GM12891 (cell line): ENCODE measurements around the gene ATG16L2.
A peak's percentile ranks its signal among the peaks of the same experiment; 100 is the strongest.

Source experiments
- DNase-seq: peaks from one replicate; pipeline ENCODE4 v3.0.0; 2011; ENCODE audit warnings: low spot score; ENCODE audit not compliant: insufficient read length
- FAIRE-seq: peaks from 2 replicates; lab custom pipeline; 2011; peaks lifted over from hg19 to GRCh38; lab: Jason Lieb, UNC
- PAX5 ChIP-seq: IDR thresholded peaks from 2 replicates; pipeline ENCODE4 v1.6.1; 2011; ENCODE audit warnings: low read length, moderate library complexity, mild to moderate bottlenecking; ENCODE audit not compliant: insufficient read depth, severe bottlenecking
- POLR2A ChIP-seq: IDR thresholded peaks from 2 replicates; pipeline ENCODE4 v1.6.1; 2011; ENCODE audit warnings: low read depth, low read length, control low read depth
- POLR2AphosphoS5 ChIP-seq: IDR thresholded peaks from 2 replicates; pipeline ENCODE4 v1.6.1; 2011; ENCODE audit warnings: low read depth, low read length, control low read depth
- POU2F2 ChIP-seq: IDR thresholded peaks from 2 replicates; pipeline ENCODE4 v1.6.1; 2011; ENCODE audit warnings: low read depth, mild to moderate bottlenecking, control low read depth, low read length, moderate library complexity
- SPI1 ChIP-seq: IDR thresholded peaks from 2 replicates; pipeline ENCODE4 v1.6.1; 2011; ENCODE audit warnings: low read depth, low read length, control low read depth
- TAF1 ChIP-seq: IDR thresholded peaks from 2 replicates; pipeline ENCODE4 v1.6.1; 2011; ENCODE audit warnings: low read depth, low read length, control low read depth

Gene ATG16L2

DNA sequence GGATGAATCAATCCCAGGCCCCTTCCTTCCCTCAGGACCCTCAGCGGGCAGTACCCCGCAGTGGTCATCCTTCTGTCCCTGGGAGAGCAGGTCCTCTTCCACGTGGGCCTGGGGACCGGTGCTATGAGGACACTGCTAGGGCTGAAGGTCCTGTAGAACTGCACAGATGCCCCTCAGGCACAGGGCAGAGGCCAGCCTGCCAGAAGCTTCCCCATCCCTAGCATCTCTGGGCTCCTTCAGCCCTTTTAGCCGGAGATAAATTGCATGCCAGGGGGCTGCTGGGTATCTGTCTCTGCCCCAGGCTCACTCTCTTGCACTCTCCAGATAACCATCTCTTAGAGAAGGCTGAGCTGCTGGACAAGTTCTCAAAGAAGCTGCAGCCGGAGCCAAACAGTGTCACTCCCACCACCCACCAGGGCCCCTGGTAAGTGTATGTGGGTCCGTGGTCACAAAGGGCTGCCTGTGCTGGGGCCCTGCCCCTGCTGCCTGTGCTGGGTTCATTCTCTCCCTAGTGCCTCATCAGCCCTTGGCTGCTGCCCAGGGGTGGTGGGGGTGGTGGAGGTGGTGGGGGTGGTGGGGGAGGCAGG, 2.3 kb downstream of the ATG16L2 start:
- no peak for FAIRE-seq
- no peak for DNase-seq
- TF ChIP-seq TAF1 (no peak), POLR2AphosphoS5 (no peak), POU2F2 (no peak), PAX5 (no peak), SPI1 (no peak)

DNA sequence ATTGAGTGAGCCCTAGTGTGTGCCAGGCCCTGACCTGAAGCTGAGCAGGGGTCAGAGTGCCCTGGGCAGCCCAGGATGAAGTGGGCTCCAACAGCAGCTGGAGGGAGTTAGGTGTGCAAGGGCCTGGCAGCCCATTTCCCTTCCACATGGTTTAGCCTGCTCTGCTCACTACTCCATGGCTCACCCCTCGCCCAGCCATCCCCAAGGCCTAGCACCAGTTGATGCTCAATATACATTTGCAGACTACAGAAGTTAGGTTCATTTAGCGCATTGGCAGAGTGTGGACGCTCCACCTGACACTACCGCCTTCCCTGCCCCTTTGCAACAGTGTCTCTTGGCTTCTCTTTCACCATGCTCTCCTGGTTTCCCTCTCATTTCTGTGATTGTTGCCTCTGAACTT, 3.8 kb downstream of the ATG16L2 start:
- no peak for DNase-seq
- no peak for FAIRE-seq
- TF ChIP-seq POLR2AphosphoS5, result no peak
- no peak for TF ChIP-seq POU2F2
- TF ChIP-seq TAF1, result no peak
- no peak for TF ChIP-seq SPI1
- no peak for TF ChIP-seq PAX5

DNA sequence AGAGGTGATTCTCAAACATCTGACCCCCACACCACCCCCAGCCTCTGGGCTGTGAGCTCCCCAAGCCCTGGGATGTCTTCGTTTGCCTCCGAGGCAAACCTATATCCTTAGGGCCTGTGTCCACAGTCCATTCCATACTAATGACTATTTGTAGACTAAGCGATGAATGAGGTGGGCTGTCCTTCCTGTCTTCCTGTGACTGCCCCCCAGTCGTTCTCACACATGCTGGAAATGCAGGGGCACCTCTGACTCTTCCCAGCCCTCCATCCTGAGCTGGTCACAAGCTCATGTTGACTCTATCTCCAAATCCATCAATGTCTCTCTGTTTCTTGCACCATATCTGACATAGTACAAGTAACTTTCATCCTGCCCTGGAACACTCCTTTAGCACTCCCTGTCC, 4.8 kb downstream of the ATG16L2 start:
- no peak for FAIRE-seq
- no peak for TF ChIP-seq TAF1
- TF ChIP-seq POLR2AphosphoS5, result no peak
- no peak for TF ChIP-seq PAX5
- TF ChIP-seq SPI1, result no peak
- TF ChIP-seq POU2F2, result no peak
- TF ChIP-seq POLR2A, result no peak

GRCh38 chr11:72820439-72821139, 6.4 kb downstream of the ATG16L2 start:
- TF ChIP-seq PAX5 (no peak), POLR2AphosphoS5 (peak; percentile 18; the same call in 1 of the 2 replicates)
- DNase-seq (no peak), FAIRE-seq (no peak)

More for the DNA sequence above, 4.8 kb downstream of the ATG16L2 start:
- no peak for DNase-seq

DNA sequence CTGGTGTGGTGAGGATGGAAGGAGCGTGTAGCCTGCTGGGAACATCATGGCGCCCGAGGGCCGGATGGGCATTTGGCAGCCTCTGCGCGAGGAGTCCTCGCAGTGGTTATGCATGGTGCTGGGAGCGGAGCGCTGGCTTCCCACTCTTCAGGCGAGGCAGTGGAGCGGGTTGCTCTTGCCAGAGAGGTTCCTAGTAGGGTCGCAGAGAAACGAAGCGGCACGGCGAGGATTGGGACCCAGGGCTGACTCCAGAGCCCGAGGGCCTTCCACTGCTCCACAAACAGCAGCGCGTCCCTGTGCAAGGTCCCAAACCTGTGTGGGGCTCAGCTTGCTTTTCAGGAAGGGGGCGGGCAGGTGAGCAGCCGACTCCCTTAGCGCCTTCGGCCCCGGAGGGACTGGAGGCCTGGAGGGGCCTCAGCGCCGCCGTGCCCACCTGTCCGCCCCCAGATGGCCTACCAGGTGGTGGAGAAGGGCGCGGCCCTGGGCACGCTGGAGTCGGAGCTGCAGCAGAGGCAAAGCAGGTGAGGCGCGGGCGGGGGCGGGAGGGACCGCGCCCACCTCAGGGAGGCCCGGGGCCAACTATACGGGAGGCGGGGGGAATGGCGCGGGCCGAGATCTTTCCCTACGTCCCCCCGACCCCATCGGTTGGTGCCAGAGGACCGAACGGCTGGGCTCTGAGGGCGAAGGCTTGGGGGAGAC, 7.2 kb downstream of the ATG16L2 start:
- DNase-seq, result no peak
- TF ChIP-seq POU2F2, result no peak
- TF ChIP-seq TAF1, result no peak
- no peak for TF ChIP-seq POLR2AphosphoS5
- TF ChIP-seq POLR2A, result no peak; the same call in 1 of the 2 replicates
- TF ChIP-seq PAX5, result no peak
- TF ChIP-seq SPI1, result no peak
- FAIRE-seq, result no peak

DNA sequence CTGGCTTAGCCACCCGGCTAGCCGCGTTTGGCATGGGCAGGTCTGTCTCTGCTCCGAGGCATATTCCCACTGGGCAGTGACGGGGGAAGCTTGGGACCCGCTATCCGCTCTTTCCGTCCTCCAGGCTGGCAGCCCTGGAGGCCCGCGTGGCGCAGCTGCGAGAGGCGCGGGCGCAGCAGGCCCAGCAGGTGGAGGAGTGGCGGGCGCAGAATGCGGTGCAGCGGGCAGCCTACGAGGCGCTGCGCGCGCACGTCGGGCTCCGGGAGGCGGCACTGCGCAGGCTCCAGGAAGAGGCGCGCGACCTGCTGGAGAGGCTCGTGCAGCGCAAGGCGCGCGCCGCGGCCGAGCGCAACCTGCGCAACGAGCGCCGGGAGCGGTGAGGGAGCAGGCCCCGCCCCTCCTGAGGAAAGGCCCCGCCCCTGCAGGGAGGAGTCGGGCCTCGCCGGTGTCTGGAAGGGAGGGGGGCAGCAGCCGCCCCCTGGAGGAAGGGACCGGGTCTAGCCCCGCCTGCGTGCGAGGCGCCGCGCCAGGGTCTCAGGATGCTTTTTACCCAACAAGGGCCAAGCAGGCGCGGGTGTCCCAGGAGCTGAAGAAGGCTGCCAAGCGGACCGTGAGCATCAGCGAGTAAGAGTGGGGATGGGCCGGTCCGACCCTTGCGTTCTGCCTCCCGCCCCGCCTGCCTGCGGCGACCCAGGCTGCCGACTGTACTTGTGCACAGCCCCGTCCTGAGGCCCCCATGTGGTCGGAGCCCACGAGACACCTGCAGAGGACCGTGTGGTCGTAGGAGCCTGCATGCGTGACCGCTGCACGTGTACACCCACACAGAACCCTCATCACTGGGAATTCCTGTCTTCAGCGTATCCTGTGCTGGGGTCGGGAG, 7.9 kb downstream of the ATG16L2 start:
- 0 out of 2 replicates have a peak, but pooled peaks have one; percentile 39 for TF ChIP-seq POLR2A
- no peak for TF ChIP-seq POU2F2
- TF ChIP-seq SPI1, result no peak
- peak; percentile 46; the same call in 1 of the 2 replicates for TF ChIP-seq POLR2AphosphoS5
- no peak for TF ChIP-seq TAF1
- peak; percentile 98 for TF ChIP-seq PAX5
- FAIRE-seq (peak; percentile 89), DNase-seq (no peak)

DNA sequence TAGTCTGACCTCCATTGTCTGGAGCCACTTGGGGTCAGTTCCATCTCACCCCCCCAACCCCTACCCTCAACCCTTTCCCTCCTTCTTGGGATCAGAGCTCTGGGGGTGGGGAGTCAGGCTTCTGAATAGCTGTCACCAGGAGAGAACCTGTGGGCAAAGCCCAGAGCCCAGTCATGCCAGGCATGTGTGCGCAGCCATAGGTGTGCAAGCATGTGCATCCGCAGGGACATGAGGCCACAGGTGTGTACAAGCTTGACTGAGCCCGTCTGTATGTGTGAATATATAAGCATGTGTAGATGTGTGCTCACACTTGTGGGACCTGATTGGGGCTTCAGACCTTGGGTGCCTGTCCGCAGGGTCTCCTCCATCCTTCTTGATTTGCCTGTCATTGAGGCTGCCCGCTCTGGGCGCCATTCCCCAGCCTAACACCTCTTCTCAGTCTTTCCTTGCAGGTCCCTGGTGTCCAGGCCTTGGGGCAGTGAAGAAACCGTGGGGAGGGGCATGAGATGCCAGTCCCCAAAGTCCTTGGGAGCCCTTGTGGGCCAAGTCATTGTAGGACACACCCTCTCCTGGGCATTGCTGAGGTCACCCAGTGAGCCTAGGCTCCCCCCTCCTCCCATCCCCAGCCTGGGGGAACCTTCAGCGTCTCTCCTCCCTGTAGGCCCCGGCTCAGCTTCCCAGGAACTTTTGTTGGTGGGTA, 9.0 kb downstream of the ATG16L2 start:
- TF ChIP-seq PAX5, result no peak
- TF ChIP-seq TAF1, result no peak
- TF ChIP-seq POLR2AphosphoS5, result peak; percentile 60; the same call in 1 of the 2 replicates
- TF ChIP-seq SPI1, result no peak
- peak; percentile 62; the same call in 1 of the 2 replicates for TF ChIP-seq POLR2A
- TF ChIP-seq POU2F2, result peak; percentile 11; the same call in 1 of the 2 replicates
- FAIRE-seq, result peak; percentile 66

DNA sequence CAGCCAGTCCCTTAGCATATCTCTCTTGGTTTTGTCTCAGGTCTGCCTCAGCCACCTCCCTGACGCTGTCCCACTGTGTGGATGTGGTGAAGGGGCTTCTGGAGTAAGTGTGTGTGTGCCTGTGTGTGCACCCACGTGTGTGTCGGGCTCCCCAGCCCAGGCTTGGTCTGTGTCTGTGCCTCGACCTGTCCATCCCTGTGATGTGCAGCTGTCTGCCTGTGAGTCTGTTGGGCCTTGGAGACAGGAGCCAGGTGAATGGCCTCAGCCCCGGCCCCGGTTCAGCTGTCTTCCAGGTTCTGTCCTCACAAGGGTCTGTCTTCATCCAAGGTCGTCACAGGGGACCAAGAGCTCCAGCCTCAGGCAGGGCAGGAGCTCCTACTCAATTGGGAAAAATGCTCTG, 9.8 kb downstream of the ATG16L2 start:
- DNase-seq (no peak), FAIRE-seq (peak; percentile 43)
- TF ChIP-seq PAX5 (no peak), POLR2A (peak; percentile 31; the same call in 1 of the 2 replicates), TAF1 (no peak), POU2F2 (no peak), SPI1 (no peak), POLR2AphosphoS5 (0 out of 2 replicates have a peak, but pooled peaks have one; percentile 4)

More for the DNA sequence above, 9.0 kb downstream of the ATG16L2 start:
- no peak for DNase-seq
